Adrenal gland (tissue), 12 donors: ENCODE data around the gene MMP24OS. TPM values are rescaled to one million over a fixed set of nuclear protein-coding genes. Genes with fewer than 3 reads are reported as not detected.

ENCODE experiments used
- DNase-seq, 7 donors: peaks; one replicate each; pipeline ENCODE4 v3.0.0-alpha.2; 2019 to 2020
- H3K27ac ChIP-seq, 5 donors: fragments of 200-600 bp; sonication (generic) in 4 of 5; 1 replicate in 3 of 5; 2 replicates in 2 of 5; pipeline versions ENCODE4 v1.5.1 to v1.8.0; 2016 to 2020; ENCODE audit warnings: mild to moderate bottlenecking in 1 of 5
- H3K27me3 ChIP-seq: fragments of 200-600 bp; 2 replicates; pipeline ENCODE4 v1.8.0; 2021
- H3K36me3 ChIP-seq, 2 donors: fragments of 200-600 bp; replicated peaks in 1 of 2; 1 replicate in 1 of 2; 2 replicates in 1 of 2; pipeline versions ENCODE4 v1.5.1 to v1.8.0; 2018 to 2022
- H3K4me1 ChIP-seq, 2 donors: fragments of 200-600 bp; replicated peaks in 1 of 2; 1 replicate in 1 of 2; 2 replicates in 1 of 2; pipeline versions ENCODE4 v1.5.1 to v1.8.0; 2018 to 2021
- H3K4me3 ChIP-seq, 4 donors: fragments of 200-600 bp; sonication (generic) in 3 of 4; one replicate each; pipeline ENCODE4 v1.5.1; 2016 to 2018
- H3K9me3 ChIP-seq, 3 donors: fragments of 200-600 bp; sonication (generic) in 1 of 3; replicated peaks in 1 of 3; 1 replicate in 2 of 3; 2 replicates in 1 of 3; pipeline versions ENCODE4 v1.5.1 to v1.8.0; 2016 to 2021
- POLR2A ChIP-seq, 2 donors: fragments of 450-650 bp; IDR thresholded peaks; one replicate each; pipeline ENCODE4 v1.6.1; 2017; ENCODE audit warnings: antibody characterized with exemption in 2 of 2, mild to moderate bottlenecking in 2 of 2, moderate library complexity in 1 of 2
- WGBS, 4 donors: extraction: QIAGEN DNeasy Blood & Tissue Kit in 2 of 4; methylation state at CpG; one replicate each; pipeline versions ENCODE4 v1.1.5 to v1.1.7; 2013 to 2017; 5-methylcytosine and 5-hydroxymethylcytosine counted together
- intact Hi-C, 2 donors: fragments of 100-400 bp; cut with DNase I; formaldehyde crosslinking; loops; one replicate each; pipeline versions ENCODE4 v1.14.1 to v1.15.0; 2022 to 2023
- polyA plus RNA-seq, 3 donors: library from polyadenylated mRNA; stranded (reverse); fragments of 200-250 nt in 2 of 3; fragments of 350-450 nt in 1 of 3; fragmentation: Illumina TruSeq in 1 of 3; extraction: RNeasy Lipid Tissue Mini Kit (QIAGEN cat#74804) in 1 of 3; gene quantifications; one replicate each; pipeline ENCODE4 v1.2.3, GENCODE V29; 2013 to 2014
- total RNA-seq, 9 donors: library from RNA; depleted of rRNA in 4 of 9; stranded (reverse); fragments of >200 nt in 4 of 9; fragments of 120-200 nt in 1 of 9; fragmentation: NEBNext Ultra II Directional in 1 of 9; extraction: Animal tissue kit (Norgen Biotek cat#: 25700) in 1 of 9; gene quantifications; one replicate each; pipeline versions ENCODE4 v1.1.0 to v1.2.4, GENCODE V29; 2013 to 2023
- TF ChIP-seq, protein P1 (sequence below), 6 experiments: fragments of 450-650 bp in 4 of 6; fragments of 200-600 bp in 2 of 6; sonication (generic) in 1 of 6; IDR thresholded peaks; 1 replicate in 5 of 6; 2 replicates in 1 of 6; pipeline versions ENCODE4 v1.5.1 to v1.8.0; 2016 to 2021; ENCODE audit warnings: antibody characterized with exemption in 6 of 6, mild to moderate bottlenecking in 2 of 6, moderate library complexity in 1 of 6
- donor health status: healthy with polysubstance abuse.
- donor health status: Bipolar disorder and iron deficiency.
- donor health status: DM: yes; HTN: yes; CAD: no.
- donor health status: DM: no; HTN: no; CAD: no.
- donor health status: DM: no; HTN: no; CAD: no.
- donor health status: DM: yes; HTN: yes; CAD: no.

Gene MMP24OS
- total and polyA plus RNA-seq, 12 donors = 24.8 to 150 (median 84.4) TPM

DNA sequence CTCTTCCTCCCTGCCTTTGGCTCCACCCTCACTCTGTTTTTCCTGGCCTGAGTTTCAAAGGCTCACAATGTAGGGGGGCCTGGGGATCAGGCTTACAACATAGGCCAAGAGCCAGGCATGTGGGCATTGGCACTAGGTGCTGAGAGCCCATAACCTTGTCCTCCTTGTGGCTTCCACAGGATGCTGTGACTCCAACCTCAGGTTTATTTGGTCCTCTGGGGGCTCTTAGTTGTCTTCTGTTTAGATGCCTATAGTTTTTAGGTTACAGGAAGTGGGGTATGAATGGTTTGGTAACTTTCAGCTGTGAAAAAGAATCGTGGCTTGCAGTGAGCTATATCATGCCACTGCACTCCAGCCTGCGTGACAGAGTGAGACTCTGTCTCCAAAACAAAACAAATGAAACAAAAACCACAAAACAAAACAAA lies 25.9 kb downstream of the MMP24OS start:
- Histone ChIP-seq H3K27ac (no peak overlapping the region), H3K36me3 (no peaks in the 10 kb centered on the region), H3K4me1 (peaks cover 0 to 1% of the 10 kb centered on the region in 2 donors), H3K27me3 (no peaks in the 10 kb centered on the region), H3K4me3 (no peak overlapping the region), H3K9me3 (no peaks in the 10 kb centered on the region)
- no peak for TF ChIP-seq POLR2A (IDR thresholded peaks at IDR 0.05)
- TF ChIP-seq, protein P1, sequence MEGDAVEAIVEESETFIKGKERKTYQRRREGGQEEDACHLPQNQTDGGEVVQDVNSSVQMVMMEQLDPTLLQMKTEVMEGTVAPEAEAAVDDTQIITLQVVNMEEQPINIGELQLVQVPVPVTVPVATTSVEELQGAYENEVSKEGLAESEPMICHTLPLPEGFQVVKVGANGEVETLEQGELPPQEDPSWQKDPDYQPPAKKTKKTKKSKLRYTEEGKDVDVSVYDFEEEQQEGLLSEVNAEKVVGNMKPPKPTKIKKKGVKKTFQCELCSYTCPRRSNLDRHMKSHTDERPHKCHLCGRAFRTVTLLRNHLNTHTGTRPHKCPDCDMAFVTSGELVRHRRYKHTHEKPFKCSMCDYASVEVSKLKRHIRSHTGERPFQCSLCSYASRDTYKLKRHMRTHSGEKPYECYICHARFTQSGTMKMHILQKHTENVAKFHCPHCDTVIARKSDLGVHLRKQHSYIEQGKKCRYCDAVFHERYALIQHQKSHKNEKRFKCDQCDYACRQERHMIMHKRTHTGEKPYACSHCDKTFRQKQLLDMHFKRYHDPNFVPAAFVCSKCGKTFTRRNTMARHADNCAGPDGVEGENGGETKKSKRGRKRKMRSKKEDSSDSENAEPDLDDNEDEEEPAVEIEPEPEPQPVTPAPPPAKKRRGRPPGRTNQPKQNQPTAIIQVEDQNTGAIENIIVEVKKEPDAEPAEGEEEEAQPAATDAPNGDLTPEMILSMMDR (IDR thresholded peaks at IDR 0.05) = no peak
- no peak for DNase-seq
- intact Hi-C loops = no loop called here
- 50 to 79% (median 65%) methylated on average over 2 of the region's 2 CpGs for WGBS, 4 donors

DNA sequence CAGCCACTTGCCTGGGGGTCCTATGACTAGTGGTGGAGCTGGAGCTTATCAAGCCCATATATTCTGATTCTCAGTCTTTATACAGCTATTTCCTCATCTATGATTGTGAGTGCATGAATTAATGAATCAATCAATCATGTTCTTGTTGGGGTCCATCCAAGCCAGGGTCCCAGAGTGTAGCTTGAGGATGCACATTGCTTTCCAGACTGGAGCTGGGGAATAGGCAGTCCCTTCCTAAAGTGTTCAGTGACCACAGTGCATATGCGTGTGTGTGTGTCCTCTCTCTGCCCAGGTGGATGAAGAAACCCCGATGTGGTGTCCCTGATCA lies 26.3 kb downstream of the MMP24OS start:
- Histone ChIP-seq H3K27ac (no peak overlapping the region), H3K36me3 (no peaks in the 10 kb centered on the region), H3K27me3 (no peaks in the 10 kb centered on the region), H3K4me1 (no peaks in the 10 kb centered on the region), H3K9me3 (no peaks in the 10 kb centered on the region), H3K4me3 (no peak overlapping the region)
- TF ChIP-seq, protein P1 (IDR thresholded peaks at IDR 0.05) = no peak
- TF ChIP-seq POLR2A (IDR thresholded peaks at IDR 0.05) = no peak
- WGBS, 4 donors = 93 to 100% (median 96%) methylated on average over 1 to 2 of the region's 2 CpGs
- intact Hi-C loops = no loop called here
- no peak for DNase-seq

DNA sequence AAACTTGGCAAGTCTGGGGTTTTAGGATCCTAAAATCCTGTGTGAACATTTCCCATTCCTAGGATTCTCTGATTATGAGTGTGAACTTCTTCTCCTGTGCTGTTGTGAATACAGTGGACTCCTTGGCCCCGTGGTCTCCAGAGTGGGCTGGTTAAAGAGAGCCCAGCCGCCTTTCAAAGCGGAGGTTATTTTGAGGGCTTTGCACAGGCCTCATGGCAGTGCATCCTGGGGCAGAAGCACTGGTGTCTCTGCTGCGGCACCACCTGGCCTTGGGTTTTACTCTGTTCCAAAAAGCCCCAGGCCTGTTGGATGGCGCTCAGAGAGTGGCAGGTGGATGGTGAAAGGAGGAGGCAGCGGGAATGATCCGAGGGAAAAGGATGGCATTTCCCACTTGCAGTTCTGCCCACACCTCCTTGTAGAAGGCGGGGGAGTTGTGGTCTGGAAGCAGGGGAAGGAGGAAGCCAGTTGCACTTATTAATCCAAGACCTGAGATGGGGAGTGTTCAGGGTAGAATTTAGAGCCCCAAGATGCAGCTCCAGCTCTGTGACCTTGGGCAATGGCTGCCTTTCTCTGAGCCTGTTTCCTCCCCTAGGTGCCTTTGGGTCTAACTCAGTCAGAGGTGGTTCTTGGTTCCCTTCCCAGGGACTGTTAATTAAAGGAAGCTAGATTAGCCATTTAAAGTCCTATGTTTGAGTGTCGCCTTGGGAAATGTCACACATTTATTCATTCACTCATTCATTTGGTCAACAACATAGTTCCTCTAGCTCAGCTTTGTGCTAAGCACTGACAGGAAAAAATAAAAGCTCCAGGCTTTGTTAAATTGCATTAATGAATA lies 29.1 kb downstream of the MMP24OS start:
- intact Hi-C loops = no loop called here
- Histone ChIP-seq H3K4me1 (no peaks in the 10 kb centered on the region), H3K9me3 (no peaks in the 10 kb centered on the region), H3K27ac (no peak overlapping the region), H3K36me3 (no peaks in the 10 kb centered on the region), H3K27me3 (no peaks in the 10 kb centered on the region), H3K4me3 (no peak overlapping the region)
- 87 to 93% (median 90%) methylated on average over 9 of the region's 9 CpGs for WGBS, 4 donors
- DNase-seq = no peak
- TF ChIP-seq POLR2A (IDR thresholded peaks at IDR 0.05) = no peak
- TF ChIP-seq, protein P1 (IDR thresholded peaks at IDR 0.05) = no peak

GRCh38 chr20:35246723-35247122 lies 31.2 kb downstream of the MMP24OS start:
- TF ChIP-seq POLR2A (IDR thresholded peaks at IDR 0.05) = no peak
- TF ChIP-seq, protein P1 (IDR thresholded peaks at IDR 0.05) = no peak
- no peaks in the 10 kb centered on the region for H3K9me3 ChIP-seq
- intact Hi-C loops = no loop called here
- no peak overlapping the region for H3K4me3 ChIP-seq
- H3K27ac ChIP-seq = no peak overlapping the region
- WGBS, 4 donors = 90 to 93% (median 91%) methylated on average over 12 of the region's 12 CpGs
- H3K36me3 ChIP-seq = no peaks in the 10 kb centered on the region
- H3K27me3 ChIP-seq = no peaks in the 10 kb centered on the region
- DNase-seq = no peak
- H3K4me1 ChIP-seq = no peaks in the 10 kb centered on the region
